Measurements from ENCODE around the gene GREB1. TPM values are rescaled to one million over a fixed set of nuclear protein-coding genes. Genes with fewer than 3 reads are reported as not detected.

GREB1 gene
- total RNA-seq, 6 donors from 2014 or later: 0.39 to 5.4 (median 1.6) TPM

DNA sequence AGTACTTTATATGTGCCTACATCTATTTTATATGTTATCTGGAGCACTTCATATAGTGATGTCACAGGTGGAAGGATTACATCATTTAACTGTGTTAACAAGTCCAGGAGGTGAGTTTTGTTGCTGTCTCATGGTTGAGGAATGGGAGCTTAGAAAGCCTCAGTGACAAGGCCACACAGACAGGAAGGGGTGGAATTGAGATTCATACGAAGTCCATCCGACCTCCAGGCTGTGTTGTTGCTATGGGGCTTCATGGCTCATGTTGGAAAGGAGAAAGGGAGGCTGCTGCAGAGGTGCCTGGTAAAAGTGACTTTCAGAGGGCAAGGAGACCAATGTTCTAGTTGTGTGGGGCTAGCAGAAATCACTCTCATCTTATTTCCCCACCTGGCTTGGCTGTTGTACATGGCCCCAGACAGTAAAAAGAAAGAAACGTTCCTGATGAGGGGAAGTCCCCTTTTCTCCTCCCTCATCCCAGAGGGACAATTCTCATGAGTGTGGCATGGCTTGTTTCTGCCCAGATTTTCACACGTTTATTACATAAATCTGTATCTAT, 31.0 kb upstream of the GREB1 start:
- WGBS, 2 donors: 82 to 88% methylated on average over 4 of the region's 4 CpGs
- Histone ChIP-seq H3K9me3 (peaks cover 0 to 5% (median 0%) of the 10 kb centered on the region in 4 donors), H3K4me1 (peaks cover 0 to 4% (median 0%) of the 10 kb centered on the region in 4 donors), H3K36me3 (no peaks in the 10 kb centered on the region), H3K27ac (no peak overlapping the region), H3K4me3 (no peak overlapping the region), H3K27me3 (no peaks in the 10 kb centered on the region)
- no peak for DNase-seq
- ATAC-seq (ENCODE audit: low FRiP score in 2 of 2): no peak
- TF ChIP-seq POLR2A (IDR thresholded peaks at IDR 0.05): no peak
- TF ChIP-seq, protein P1, sequence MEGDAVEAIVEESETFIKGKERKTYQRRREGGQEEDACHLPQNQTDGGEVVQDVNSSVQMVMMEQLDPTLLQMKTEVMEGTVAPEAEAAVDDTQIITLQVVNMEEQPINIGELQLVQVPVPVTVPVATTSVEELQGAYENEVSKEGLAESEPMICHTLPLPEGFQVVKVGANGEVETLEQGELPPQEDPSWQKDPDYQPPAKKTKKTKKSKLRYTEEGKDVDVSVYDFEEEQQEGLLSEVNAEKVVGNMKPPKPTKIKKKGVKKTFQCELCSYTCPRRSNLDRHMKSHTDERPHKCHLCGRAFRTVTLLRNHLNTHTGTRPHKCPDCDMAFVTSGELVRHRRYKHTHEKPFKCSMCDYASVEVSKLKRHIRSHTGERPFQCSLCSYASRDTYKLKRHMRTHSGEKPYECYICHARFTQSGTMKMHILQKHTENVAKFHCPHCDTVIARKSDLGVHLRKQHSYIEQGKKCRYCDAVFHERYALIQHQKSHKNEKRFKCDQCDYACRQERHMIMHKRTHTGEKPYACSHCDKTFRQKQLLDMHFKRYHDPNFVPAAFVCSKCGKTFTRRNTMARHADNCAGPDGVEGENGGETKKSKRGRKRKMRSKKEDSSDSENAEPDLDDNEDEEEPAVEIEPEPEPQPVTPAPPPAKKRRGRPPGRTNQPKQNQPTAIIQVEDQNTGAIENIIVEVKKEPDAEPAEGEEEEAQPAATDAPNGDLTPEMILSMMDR (IDR thresholded peaks at IDR 0.05): no peak
- no peak for TF ChIP-seq POLR2AphosphoS5 (IDR thresholded peaks at IDR 0.05)
- no peak for TF ChIP-seq EP300 (IDR thresholded peaks at IDR 0.05)

DNA sequence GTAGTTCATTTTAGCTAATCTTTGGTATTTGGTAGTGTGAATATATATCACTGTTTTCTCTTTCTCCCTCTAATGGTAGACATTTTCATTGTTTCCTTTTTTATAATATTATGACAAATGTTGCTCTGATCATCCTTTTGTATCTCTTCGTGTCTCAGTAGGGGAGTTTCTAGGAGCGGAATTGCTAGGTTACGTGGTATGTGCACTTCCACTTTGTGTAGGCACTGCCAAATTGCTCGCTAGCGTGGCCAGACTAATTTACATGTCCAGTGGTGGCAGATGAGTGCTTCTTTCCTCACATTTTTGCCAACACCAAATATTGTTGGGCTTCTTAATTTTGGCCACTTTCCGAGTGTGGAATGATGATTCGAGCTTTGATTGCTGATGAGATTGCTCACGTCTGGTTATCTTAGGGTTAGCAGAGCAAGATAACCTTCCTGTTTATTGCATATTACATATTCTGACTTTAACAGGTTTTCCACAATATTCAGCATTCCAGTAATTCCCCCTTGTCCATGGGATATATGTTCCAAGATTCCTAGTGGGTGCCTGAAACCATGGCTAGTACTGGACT, 30.4 kb upstream of the GREB1 start:
- Histone ChIP-seq H3K27ac (no peak overlapping the region), H3K9me3 (peaks cover 0 to 5% (median 0%) of the 10 kb centered on the region in 4 donors), H3K36me3 (no peaks in the 10 kb centered on the region), H3K4me3 (no peak overlapping the region), H3K27me3 (no peaks in the 10 kb centered on the region), H3K4me1 (peaks cover 0 to 4% (median 0%) of the 10 kb centered on the region in 4 donors)
- ATAC-seq (ENCODE audit: low FRiP score in 2 of 2) (no peak), DNase-seq (no peak)
- WGBS, 2 donors: 67 to 69% methylated on average over 8 of the region's 8 CpGs
- TF ChIP-seq, protein P1 (IDR thresholded peaks at IDR 0.05): no peak
- TF ChIP-seq EP300 (IDR thresholded peaks at IDR 0.05) (no peak), POLR2A (IDR thresholded peaks at IDR 0.05) (no peak), POLR2AphosphoS5 (IDR thresholded peaks at IDR 0.05) (no peak)

DNA sequence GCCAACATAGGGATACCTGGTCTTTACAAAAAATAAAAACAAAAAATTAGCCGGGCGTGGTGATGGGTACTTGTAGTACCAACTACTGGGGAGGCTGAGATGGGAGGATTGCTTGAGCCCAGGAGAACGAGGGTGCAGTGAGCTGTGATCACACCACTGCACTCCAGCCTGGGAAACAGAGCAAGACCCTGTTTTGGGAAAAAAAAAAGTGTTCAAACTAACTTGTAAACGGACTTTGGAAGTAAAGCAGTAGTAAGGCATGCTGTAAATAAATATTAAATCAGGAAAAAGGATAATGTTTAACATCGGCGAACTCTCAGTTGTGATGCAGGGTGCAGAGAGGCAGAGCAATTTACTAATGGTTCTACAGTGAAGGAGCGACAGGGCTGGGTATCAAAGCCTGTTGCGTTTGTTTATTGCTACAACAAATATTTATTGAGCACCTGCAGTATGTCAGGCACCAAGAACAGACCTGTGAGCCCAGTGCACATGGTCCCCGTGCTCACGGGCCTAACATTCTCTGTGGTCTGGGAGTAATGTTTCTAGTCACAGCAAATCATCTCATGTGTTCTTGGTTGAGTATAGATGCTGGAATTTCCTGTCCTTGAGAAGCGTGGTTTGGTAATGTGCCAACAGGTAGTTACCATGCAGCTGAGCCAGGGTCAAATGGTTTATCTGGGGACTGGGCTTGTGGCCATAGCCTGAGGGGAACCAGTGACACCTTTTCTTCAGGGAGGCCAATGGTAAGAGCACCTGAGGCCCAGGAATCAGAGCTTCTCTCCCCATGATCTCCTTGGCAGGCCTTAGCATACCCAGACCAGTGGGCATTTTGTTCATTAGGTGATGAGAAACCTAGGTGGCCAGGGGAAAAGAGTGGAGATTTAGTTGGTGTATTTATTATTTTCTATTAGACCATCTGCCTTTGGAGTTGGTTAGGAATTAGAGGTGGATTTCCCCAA, 27.9 kb upstream of the GREB1 start:
- no peaks in the 10 kb centered on the region for H3K36me3 ChIP-seq
- 74 to 82% methylated on average over 10 to 11 of the region's 11 CpGs for WGBS, 2 donors
- H3K9me3 ChIP-seq: peaks cover 0 to 5% (median 0%) of the 10 kb centered on the region in 4 donors
- no peak overlapping the region for H3K4me3 ChIP-seq
- no peak for DNase-seq
- no peaks in the 10 kb centered on the region for H3K27me3 ChIP-seq
- no peaks in the 10 kb centered on the region for H3K4me1 ChIP-seq
- H3K27ac ChIP-seq: no peak overlapping the region
- no peak for ATAC-seq (ENCODE audit: low FRiP score in 2 of 2)
- TF ChIP-seq EP300 (IDR thresholded peaks at IDR 0.05) (no peak), POLR2AphosphoS5 (IDR thresholded peaks at IDR 0.05) (no peak), POLR2A (IDR thresholded peaks at IDR 0.05) (no peak)
- TF ChIP-seq, protein P1 (IDR thresholded peaks at IDR 0.05): no peak

DNA sequence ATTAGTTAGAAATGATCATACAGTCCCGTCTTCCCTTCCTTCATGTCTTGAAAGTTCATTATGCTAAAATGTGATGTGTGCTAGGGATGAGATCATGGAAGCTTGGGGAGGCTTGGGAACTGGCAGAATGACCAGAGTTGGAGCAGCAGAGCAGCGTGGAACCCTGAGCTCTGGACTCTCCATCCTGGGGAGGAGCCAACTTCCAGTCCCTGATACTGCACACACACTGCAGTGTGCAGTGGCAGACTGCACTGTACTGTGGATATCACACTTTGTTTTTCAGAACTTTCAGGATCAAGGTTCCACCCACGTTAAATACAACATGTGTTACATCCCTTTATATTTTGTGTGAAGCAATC, 27.3 kb upstream of the GREB1 start:
- peaks cover 0 to 5% (median 0%) of the 10 kb centered on the region in 4 donors for H3K9me3 ChIP-seq
- no peaks in the 10 kb centered on the region for H3K4me1 ChIP-seq
- no peak for DNase-seq
- TF ChIP-seq POLR2AphosphoS5 (IDR thresholded peaks at IDR 0.05): no peak
- TF ChIP-seq EP300 (IDR thresholded peaks at IDR 0.05): no peak
- TF ChIP-seq POLR2A (IDR thresholded peaks at IDR 0.05): no peak
- TF ChIP-seq, protein P1 (IDR thresholded peaks at IDR 0.05): no peak
- no peak overlapping the region for H3K4me3 ChIP-seq
- H3K27me3 ChIP-seq: no peaks in the 10 kb centered on the region
- H3K27ac ChIP-seq: no peak overlapping the region
- WGBS, 2 donors: 63 to 66% methylated on average over 3 of the region's 3 CpGs
- H3K36me3 ChIP-seq: no peaks in the 10 kb centered on the region
- peak; percentile 50 to 83 for ATAC-seq (ENCODE audit: low FRiP score in 2 of 2)

All from upper lobe of left lung (tissue), 6 donors.